ENCODE measurements around the gene ZNF600. TPM values are rescaled to one million over a fixed set of nuclear protein-coding genes. Genes with fewer than 3 reads are reported as not detected.

ZNF600 gene
- total RNA-seq, 8 experiments from 2014 or later, result 0.55 to 10.8 (median 2.1) TPM

Other genes starting within 250 kb of the ZNF600 start
- gene ZNF701, start 216.5 kb downstream of the ZNF600 start, total RNA-seq, result 10 to 100 TPM in 2 of 8 experiments, 1 to 10 TPM in 6; 6.2 to 15.0 (median 9.5) TPM
- gene ZNF83, start 148.4 kb downstream of the ZNF600 start, total RNA-seq, result 100 to 1,000 TPM in 3 of 8 experiments, 10 to 100 TPM in 5; 27.7 to 163 (median 90.0) TPM
- gene ZNF611, start 51.7 kb downstream of the ZNF600 start, total RNA-seq, result 10 to 100 TPM in 4 of 8 experiments, 1 to 10 TPM in 4; 8.5 to 23.5 (median 10.1) TPM
- 10 to 100 TPM; 10.8 to 39.0 (median 14.3) TPM for gene ZNF28, start 34.8 kb upstream of the ZNF600 start, total RNA-seq
- gene ZNF468, start 70.8 kb upstream of the ZNF600 start, total RNA-seq, result 10 to 100 TPM in 7 of 8 experiments, 1 to 10 TPM in 1; 8.2 to 29.5 (median 20.1) TPM
- 10 to 100 TPM in 6 of 8 experiments, 1 to 10 TPM in 2; 6.1 to 24.4 (median 14.9) TPM for gene ZNF320, start 110.8 kb upstream of the ZNF600 start, total RNA-seq
- gene ZNF888, start 136.6 kb upstream of the ZNF600 start, total RNA-seq, result 1 to 10 TPM in 7 of 8 experiments, under 1 TPM in 1; 0.90 to 3.6 (median 2.6) TPM
- gene ZNF816, start 176.1 kb upstream of the ZNF600 start, total RNA-seq, result 10 to 100 TPM in 3 of 8 experiments, 1 to 10 TPM in 5; 1.9 to 15.3 (median 8.9) TPM
- gene ERVV-1, start 227.1 kb upstream of the ZNF600 start, total RNA-seq, result 1 to 10 TPM in 1 of 8 experiments, under 1 TPM in 5, not detected in 2; 0.05 to 1.1 (median 0.43) TPM

Measured in motor neuron (in vitro differentiated cells).